T follicular helper cell (primary cell): ENCODE measurements around the gene ZSCAN25.
A peak's percentile ranks its signal among the peaks of the same experiment; 100 is the strongest.
"Not testable (repeated sequence)": the region's sequence is repeated elsewhere in the genome, so short reads cannot be mapped to it uniquely, and the experiment has no call there.

Source experiments
- DNase-seq: peaks from one replicate; pipeline ENCODE4 v3.0.0-alpha.2; 2020; ENCODE audit warnings: low read depth

Gene ZSCAN25

DNA sequence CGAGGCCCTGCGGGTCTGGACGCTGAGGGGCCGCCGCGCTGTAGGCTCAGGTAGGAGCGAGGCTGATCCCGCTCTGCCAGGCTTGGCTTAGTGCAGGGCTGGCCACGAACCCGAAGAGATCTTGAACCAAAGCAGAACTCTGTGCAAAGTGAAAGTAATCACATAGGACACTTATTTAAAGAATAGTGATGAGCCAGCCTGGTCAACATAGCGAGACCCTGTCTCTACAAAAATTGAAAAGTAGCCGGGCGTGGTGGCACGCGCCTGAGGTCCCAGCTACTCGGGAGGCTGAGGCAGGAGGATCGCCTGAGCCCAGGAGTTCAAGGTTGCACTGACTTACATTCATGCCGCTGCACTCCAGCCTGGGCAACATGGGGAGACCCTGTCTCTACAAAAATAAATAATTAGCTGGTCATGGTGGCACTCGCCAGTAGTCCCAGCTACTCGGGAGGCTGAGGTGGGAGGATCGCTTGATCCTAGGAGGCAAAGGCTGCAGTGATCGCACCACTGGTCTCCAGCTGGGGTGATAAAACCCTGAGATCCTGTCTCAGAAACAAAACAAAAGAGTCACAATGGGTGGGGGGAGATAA is 541 bp downstream of the ZSCAN25 start:
- no peak for DNase-seq

DNA sequence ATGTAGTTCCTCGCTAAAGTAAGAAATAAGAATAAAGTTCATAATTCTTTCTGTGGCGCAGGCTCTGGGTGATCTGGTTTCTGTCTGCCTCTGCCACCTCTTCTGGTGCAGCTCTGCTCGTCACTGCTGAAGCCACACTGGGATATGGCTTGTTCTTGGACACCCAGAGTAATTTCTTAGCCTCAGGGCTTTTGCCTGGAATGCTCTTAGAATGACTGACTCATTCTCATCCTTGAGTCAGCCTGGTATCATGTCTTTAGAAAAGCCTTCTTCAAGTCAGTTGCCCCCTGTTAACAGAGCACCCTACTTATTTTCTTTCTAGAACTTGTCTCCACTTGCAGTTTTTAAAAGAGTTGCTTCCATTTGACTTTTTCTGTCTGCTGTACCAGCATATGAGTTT is 2.0 kb downstream of the ZSCAN25 start:
- DNase-seq, result no peak

DNA sequence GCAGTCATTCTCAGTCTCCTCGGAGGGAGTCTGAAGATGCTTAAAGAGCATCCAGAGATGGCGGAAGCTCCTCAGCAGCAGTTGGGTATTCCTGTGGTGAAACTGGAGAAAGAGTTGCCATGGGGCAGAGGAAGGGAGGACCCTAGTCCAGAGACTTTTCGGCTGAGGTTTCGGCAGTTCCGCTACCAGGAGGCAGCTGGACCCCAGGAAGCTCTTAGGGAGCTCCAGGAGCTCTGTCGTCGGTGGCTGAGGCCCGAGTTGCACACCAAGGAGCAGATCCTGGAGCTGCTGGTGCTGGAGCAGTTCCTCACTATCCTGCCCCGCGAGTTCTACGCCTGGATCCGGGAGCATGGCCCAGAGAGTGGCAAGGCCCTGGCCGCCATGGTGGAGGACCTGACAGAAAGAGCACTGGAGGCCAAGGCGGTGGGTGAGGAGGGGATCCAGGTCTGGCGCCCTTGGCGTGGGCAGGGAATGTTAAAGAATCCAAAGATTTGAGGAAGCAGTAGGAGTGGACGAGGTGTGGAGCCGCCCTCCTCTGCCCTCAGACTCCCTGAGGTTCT is 2.9 kb downstream of the ZSCAN25 start:
- no peak for DNase-seq

DNA sequence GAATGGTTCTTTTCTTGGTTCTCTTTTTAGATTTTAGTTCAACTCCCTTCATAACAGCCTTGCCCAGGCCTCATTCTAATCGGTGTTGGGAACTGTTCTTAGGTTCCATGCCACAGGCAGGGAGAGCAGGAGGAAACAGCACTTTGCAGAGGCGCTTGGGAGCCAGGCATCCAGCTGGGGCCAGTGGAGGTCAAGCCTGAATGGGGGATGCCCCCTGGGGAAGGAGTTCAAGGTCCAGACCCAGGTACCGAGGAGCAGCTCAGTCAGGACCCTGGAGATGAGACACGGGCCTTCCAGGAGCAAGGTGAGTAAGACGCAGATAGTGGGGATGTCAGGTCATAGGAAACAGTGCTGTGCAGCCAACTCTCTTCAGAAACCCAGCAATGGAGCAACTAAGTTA is 4.5 kb downstream of the ZSCAN25 start:
- no peak for DNase-seq

DNA sequence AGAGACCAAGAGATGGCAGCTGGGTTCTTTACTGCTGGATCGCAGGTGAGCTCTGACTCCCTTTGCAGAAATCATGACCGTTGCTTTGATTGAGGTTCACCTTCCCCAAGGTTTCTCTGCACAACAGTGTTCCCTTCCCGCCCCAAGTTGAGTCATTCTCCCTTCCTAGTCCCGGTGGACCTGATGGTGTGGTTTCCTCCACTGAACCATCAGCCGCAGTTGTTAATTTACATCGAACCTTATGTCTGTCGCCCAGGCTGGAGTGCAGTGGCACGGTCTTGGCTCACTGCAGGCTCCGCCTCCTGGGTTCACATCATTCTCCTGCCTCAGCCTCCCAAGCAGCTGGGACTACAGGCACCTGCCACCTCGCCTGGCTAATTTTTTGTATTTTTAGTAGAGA is 5.8 kb downstream of the ZSCAN25 start:
- DNase-seq, result no peak

DNA sequence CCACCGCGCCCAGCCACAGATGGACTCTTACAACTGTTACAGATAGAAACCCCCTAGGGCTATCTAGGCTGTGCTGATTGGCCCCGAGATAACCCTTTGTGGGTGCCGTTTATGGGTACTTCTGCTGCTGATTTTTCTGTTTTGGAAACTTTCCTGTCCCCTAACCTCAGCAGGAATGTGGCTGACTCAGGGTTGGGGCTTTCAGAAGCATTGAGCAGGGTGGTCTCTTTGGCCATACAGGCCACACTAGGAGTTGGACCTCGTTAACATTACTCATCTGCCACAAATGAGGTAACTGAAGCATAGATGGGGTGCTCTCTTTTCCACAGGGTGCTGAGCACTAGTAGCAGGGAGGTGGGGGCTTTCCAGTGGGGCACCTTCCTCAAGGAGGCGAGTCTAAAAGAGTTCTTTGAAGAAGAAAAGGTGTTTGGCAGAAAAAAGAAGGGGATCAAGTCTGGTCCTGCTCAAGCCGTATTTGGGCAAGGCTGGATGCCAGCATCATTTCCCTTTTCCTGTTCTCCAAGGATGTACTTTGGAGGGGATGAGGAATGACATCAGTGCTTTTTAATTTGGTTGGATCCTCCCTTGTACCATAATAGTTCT is 6.4 kb downstream of the ZSCAN25 start:
- no peak for DNase-seq

DNA sequence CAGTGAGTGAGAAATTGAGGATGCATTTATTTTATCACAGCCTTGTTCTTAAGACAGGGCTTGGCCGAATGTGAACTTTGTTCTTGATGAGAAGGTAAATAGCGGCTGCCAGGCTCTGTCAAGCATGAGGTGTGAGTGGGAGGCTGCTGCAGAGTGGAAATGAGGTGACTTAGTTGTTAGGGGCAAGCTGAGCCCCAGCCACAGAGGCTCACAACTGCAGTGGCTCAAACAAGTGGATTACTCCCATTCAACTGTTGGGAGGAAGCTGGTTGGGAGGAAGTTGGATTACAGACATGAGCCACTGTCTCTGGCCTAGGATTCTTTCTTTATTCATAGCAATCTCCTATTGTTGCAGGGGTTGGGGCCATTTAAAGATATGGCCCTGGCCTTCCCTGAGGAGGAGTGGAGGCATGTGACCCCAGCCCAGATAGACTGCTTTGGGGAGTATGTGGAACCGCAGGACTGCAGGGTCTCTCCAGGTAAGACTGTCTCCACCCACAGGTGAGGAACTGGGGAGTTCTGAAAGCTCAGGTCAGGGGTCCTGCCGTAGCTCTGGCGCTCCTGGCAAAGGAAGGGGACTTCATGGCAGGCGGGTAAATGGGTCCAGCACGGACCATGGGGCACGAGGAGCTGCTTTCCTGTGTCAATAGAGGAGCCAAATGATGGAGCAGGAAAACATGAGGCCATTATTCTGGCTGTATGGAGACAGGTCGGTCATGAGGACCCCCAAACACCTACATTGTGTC is 7.1 kb downstream of the ZSCAN25 start:
- no peak for DNase-seq

DNA sequence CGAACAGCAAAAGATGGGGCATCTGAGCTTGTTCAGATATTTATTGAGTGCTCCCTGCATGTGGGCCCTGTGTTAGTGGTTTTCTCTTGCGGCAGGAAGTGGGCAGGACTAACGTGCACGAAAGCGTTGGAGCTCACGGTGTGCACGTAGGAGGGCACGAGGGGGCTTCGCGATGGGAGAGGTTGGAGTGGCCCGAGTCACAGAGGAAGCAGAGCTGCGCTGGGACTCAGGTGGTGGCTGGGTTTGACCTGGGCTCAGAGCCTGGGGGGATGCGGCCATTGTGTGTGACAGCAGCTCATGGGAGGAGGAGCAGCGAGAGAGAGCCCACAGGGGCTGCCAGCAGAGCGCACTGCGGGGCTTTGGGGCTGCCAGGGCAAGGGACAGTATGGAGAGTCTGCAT is 7.7 kb downstream of the ZSCAN25 start:
- peak; percentile 70 for DNase-seq

DNA sequence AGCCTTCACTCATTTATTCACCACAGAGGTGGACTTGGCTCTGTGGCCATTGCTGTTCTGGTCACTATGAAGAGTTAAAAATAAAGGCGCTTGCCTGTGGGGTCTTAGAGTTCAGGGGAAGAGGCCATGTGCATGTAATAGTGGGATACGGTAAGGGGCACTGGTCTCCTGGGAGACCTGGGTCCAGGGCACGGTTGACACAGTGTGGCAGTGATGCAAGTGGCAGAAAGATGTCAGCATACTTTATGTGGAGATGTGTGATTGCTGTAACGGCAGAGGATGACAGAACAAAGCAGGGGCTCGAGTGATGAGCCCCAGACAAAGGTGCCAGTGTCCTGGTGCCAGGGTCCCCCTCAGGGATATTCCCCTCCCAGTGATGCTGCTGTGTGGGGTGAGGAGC is 8.6 kb downstream of the ZSCAN25 start:
- no peak for DNase-seq

DNA sequence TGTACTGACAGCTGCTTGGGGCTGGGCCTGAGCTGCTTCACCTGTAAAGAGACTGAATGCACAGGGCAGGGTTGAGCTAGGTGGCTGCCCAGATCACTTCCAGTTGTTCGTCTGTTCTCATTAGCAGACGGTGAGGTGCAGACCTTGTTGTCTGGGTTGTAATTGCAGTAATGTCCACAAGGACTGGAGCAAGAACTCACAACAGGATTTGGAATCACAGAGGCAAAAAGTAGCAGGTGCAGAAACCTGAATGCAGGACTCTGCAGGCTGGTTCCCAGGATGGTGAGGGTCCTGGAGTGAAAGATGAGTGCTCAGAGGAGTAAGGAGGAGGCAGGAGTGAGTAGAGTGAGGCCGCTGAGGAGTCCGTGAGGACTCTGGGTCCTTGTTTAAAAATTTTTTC is 9.2 kb downstream of the ZSCAN25 start:
- no peak for DNase-seq

DNA sequence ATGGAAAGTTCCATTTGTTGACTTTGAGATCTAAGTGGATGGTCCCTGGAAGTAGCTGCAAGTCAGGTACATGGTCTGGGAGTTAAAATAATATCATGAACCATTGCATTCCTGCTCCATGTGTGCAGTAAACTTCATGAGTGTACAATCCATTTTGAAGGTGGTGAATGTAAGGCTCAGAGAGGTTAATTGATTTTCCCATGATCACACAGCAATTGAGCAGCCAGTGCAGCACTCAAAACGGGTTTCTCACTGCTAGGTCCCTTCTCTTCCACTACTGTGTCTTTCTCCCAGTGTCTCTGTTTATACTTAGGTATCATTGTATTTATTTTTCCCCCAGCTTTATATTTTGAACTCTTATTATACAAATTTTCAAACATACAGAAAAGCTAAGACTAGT is 9.9 kb downstream of the ZSCAN25 start:
- no peak for DNase-seq

DNA sequence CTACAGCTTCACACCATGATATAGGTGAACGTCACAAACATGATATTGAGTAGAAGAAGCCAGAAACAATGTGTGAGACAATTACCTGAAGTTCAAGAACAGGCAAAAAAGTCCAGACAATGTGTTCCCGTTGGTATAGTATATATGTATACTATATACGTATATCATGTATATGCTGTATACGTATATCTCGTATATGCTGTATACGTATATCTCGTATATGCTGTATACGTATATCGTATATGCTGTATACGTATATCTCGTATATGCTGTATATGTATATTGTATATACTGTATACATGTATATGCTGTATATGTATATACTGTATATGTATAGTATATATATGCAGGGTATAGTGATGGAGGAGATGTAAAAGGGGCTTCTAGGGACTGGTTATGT is 10.8 kb downstream of the ZSCAN25 start:
- no peak for DNase-seq

DNA sequence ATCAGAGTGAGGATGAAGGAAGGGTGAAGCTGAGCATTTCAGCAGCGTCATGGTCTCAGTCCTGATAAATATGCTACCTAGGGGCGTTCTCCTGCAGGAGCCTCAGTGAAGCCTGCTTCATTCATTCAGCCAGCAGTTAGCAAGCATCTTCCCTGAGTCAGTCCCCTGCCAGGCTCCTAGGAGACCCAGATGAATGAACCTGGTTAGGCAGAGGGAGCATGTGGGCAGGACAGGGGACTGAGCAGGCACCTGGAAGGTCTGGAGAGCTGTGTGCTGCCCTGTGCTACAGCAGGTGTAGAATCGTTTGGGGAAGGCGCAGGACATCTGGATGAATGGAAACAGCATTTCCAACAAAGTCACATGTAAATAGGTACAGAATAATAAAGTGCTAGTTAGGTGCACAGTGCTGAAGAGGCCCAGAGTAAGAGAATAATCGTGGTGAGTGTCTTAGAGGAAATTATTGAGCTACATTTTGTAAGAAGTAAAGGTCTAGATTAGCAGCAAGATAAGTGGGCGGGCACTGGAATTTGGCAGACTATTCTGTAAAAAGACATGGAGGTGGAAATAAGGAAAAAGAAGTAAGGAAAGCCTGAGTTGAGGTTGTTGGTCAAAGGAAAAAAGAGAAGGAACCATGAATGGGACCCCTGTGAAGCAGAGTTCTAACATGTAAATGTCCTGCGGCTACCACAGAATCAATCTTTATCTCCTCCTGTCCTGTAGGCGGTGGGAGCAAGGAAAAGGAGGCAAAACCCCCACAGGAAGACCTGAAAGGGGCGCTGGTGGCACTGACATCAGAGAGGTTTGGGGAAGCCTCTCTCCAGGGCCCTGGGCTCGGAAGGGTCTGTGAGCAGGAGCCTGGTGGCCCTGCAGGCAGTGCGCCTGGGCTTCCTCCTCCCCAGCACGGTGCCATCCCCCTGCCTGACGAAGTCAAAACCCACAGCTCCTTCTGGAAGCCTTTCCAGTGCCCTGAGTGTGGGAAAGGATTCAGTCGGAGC is 12.0 kb downstream of the ZSCAN25 start:
- DNase-seq, result no peak

DNA sequence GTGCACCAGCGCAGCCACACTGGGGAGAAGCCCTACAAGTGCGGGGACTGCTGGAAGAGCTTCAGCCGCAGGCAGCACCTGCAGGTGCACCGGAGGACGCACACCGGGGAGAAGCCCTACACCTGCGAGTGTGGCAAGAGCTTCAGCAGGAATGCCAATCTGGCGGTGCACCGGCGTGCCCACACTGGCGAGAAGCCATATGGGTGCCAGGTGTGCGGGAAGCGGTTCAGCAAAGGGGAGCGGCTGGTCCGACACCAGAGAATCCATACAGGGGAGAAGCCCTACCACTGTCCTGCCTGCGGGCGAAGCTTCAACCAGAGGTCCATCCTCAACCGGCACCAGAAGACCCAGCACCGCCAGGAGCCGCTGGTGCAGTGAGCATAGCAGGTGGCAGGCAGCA is 12.9 kb downstream of the ZSCAN25 start:
- DNase-seq, result no peak

DNA sequence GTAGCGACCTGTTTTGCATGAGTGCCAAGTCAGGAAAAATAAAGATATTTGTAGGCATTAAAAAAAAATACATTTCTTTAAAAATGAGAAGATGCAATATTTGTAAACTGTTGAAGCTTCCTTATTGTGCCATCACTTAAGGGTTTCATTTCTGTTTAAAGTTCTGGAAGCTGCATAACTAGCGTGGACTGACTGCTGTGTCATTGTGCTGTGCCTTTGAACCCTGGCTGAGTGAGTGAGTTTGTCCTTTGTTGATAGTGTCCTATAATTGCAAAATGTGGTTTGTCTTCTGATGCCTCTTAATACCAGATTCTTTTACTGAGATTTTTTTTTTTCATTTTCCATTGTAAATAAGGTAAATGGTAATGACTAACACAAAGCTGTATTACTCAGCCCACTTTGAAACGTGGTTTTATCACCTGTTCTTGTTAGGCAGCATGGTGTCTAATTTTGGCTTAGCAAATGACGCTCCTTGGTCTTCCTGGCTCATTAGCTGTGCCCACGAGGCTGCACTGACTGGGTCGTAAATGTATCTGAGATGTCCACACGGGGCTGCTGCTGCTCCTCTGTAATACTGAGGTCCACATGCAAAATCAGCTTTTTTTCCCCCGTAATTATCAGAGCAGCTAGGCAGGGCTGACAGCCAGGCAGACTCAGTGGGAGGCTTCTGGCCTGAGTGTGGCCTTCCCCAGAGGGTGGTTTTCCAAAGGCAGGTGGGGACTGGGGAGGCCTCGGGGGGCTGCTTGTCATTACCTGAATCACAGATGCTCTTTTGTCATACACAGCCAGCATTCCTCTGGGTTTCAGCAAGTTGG is 14.8 kb downstream of the ZSCAN25 start:
- no peak for DNase-seq

DNA sequence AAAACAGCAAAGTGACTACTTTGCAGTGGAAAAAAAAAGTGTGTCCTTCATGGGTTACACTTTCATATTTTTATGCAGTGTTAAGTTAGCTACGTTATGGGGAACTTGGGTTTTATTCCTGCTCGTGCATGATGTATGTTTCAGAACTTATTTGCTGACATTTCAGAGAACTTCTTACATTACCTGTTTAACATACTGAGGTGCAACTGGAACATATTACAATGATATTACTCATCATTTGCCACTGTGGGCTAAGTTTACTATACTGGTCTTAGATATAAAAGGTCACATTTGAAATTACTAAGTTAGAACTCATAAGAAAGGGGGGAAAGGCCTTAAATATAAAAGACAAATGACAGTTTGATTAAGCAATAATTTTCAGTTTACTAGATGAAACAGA is 20.7 kb downstream of the ZSCAN25 start:
- not testable (repeated sequence) for DNase-seq

DNA sequence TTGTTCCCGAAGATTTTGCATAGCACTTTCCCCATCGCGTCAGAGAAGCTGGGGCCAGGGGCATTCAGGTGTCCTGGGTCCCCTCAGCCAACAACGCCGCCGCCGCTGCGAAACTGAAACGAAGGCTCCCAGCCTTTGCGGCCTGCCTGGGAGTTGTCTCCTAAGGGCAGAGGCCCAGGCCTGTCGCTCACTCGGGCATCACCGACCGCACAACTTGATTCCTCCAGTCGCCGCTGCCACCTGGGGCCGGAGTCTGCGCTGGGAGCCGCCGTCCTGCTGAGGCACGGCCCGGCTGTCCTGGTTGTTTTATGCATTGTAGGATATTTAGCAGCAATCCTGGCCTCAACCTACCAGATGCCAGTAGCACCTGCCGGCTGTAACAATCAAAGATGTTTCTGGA is 22.0 kb downstream of the ZSCAN25 start:
- no peak for DNase-seq

DNA sequence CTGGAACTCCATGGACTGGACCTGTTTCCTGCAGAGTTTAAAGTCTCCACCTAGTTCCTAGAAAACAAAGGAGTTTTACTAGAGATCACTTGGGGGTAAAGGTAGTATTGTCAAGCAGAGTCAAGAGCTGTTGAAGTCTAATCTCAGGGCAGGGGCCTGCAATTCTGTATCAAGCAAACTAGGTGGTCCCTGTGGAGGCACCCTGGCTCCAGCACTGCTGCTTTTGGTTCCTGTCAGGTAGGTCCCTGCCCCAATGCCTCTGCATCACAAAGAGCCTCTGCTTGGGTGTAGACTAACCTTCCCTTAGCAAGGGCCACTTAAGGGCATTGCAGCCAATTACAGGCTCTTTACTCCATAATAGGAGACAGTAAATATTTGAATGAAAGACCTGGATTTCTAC is 22.5 kb downstream of the ZSCAN25 start:
- DNase-seq, result no peak

DNA sequence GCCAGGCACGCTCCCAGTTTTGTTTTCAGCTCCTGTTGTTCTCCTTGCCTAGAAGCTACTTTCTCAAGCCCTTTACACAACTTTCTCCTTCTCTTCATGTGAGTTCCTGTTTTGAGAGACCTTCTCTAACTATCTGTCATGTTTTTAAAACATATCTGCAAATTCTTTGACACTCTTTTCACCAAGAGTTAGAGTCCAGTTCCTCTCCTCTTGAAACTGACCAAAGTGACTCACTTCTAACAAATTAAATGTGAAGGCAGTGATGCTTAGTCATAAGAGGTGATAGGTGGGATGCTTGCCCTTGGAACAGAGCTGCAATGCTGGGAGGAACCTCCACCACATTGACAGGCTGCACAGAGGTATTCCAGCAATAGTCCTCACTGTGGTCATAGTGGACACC is 25.3 kb downstream of the ZSCAN25 start:
- DNase-seq, result no peak

DNA sequence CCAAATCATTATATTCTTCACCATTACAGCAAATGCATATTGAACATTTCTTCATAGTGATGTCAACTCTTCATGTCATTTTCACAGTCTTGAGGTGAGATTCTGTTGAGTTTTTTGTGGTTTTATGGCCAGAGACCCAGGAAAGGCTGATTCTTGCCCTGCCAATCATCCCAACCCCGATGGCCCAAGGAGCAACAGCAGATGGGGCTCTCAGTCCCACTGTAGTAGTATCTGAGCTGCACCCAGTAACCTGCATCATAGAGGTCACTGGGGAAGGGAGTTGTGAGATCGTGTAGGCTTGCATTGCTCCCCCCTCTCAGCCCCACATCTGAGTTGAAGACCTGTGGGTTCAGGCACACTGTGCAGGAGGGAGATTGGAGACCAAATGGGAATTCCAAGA is 26.7 kb downstream of the ZSCAN25 start:
- no peak for DNase-seq

DNA sequence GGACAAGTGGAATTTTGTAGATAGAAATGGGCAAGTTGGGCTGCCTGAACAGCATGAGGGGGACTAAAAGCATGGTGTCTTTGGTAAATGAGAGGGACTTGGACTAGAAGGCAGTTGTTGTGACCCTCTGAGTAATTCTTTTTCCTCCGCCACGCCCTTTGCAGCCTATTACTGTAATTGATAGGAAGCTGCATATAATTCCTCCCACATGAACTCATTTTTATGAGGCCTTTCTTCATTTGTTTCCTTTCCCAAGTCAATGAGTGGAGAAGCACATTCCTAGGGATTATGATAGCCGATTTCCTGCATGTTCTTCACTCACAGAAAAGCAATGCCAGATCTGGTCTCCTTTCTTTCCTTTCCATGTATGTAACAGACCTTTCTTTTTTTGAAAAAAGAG is 27.7 kb downstream of the ZSCAN25 start:
- DNase-seq, result no peak
